ENCODE data around the gene TRPM6.

GRCh38 chr9:74824654-74825053, 63.1 kb downstream of the TRPM6 start:
- TF ChIP-seq CTCF (conservative IDR thresholded peaks at IDR 0.05) (no peak), ZFX (IDR thresholded peaks at IDR 0.05) (no peak)
